Progenitor cell of endocrine pancreas (in vitro differentiated cells): ENCODE data around the gene FTCD. TPM values are rescaled to one million over a fixed set of nuclear protein-coding genes. Genes with fewer than 3 reads are reported as not detected.
"Not testable (repeated sequence)": the region's sequence is repeated elsewhere in the genome, so short reads cannot be mapped to it uniquely, and the experiment has no call there.

Source experiments
- DNase-seq: peaks from one replicate; pipeline ENCODE4 v3.0.0; 2021; ENCODE audit warnings: low spot score; ENCODE audit not compliant: unreplicated experiment
- H3K27ac Mint-ChIP-seq: 2 replicates; pipeline ENCODE4 v1.8.0; 2021; ENCODE audit warnings: mild to moderate bottlenecking, moderate library complexity, mixed read lengths
- H3K27me3 Mint-ChIP-seq: 2 replicates; pipeline ENCODE4 v1.8.0; 2021; ENCODE audit warnings: mixed read lengths
- H3K36me3 Mint-ChIP-seq: 2 replicates; pipeline ENCODE4 v1.8.0; 2022; ENCODE audit warnings: mixed read lengths; ENCODE audit not compliant: insufficient read depth
- H3K4me1 Mint-ChIP-seq: 2 replicates; pipeline ENCODE4 v1.8.0; 2021; ENCODE audit warnings: low read depth, mixed read lengths
- H3K4me3 Mint-ChIP-seq: 2 replicates; pipeline ENCODE4 v1.8.0; 2021; ENCODE audit warnings: low read depth, mild to moderate bottlenecking, moderate library complexity, mixed read lengths
- H3K9me3 Mint-ChIP-seq: 2 replicates; pipeline ENCODE4 v1.8.0; 2021; ENCODE audit warnings: low read depth, mixed read lengths
- CTCF ChIP-seq: fragments of 200-600 bp; sonication (generic); IDR thresholded peaks from one replicate; pipeline ENCODE4 v1.5.0; 2021; ENCODE audit warnings: antibody characterized with exemption, mild to moderate bottlenecking; ENCODE audit not compliant: unreplicated experiment
- total RNA-seq: library from RNA; stranded (reverse); gene quantifications from 2 replicates; pipeline ENCODE4 v1.2.1, GENCODE V29; 2021

Gene FTCD
- total RNA-seq, 1 donor from 2014 or later, result 49.3 TPM

- no peak for TF ChIP-seq CTCF
- peaks cover 13% of the 10 kb centered on the region for H3K4me1 Mint-ChIP-seq
- no peaks in the 10 kb centered on the region for H3K9me3 Mint-ChIP-seq
- H3K27ac Mint-ChIP-seq, result no peak overlapping the region
- peaks cover 5% of the 10 kb centered on the region for H3K36me3 Mint-ChIP-seq
- DNase-seq, result no peak
- peaks cover 33% of the 10 kb centered on the region for H3K27me3 Mint-ChIP-seq
- no peak overlapping the region for H3K4me3 Mint-ChIP-seq
Measured at GRCh38 chr21:46142582-46143473, 12.6 kb downstream of the FTCD start.

- DNase-seq, result no peak
- Mint-ChIP-seq H3K27me3 (peaks cover 34% of the 10 kb centered on the region), H3K27ac (no peak overlapping the region), H3K9me3 (no peaks in the 10 kb centered on the region), H3K4me1 (peaks cover 11% of the 10 kb centered on the region), H3K36me3 (peaks cover 5% of the 10 kb centered on the region), H3K4me3 (no peak overlapping the region)
- no peak for TF ChIP-seq CTCF
Measured at GRCh38 chr21:46141767-46142581, 13.4 kb downstream of the FTCD start.

GRCh38 chr21:46140352-46141003 lies 14.9 kb downstream of the FTCD start:
- not testable (repeated sequence) for H3K9me3 Mint-ChIP-seq, H3K36me3 Mint-ChIP-seq, H3K4me3 Mint-ChIP-seq, DNase-seq
- H3K27me3 Mint-ChIP-seq, result peaks cover 34% of the 10 kb centered on the region
- peaks cover 11% of the 10 kb centered on the region for H3K4me1 Mint-ChIP-seq
- H3K27ac Mint-ChIP-seq, result peak overlapping the region; percentile 86

- Mint-ChIP-seq H3K27me3 (peaks cover 34% of the 10 kb centered on the region), H3K36me3 (peaks cover 4% of the 10 kb centered on the region), H3K4me1 (peaks cover 11% of the 10 kb centered on the region), H3K9me3 (no peaks in the 10 kb centered on the region), H3K4me3 (no peak overlapping the region), H3K27ac (no peak overlapping the region)
- no peak for DNase-seq
- TF ChIP-seq CTCF, result no peak
Measured at GRCh38 chr21:46139686-46140085, 15.7 kb downstream of the FTCD start.

GRCh38 chr21:46138383-46138970 lies 16.9 kb downstream of the FTCD start:
- H3K4me1 Mint-ChIP-seq, result peaks cover 6% of the 10 kb centered on the region
- no peak overlapping the region for H3K27ac Mint-ChIP-seq
- H3K9me3 Mint-ChIP-seq, result no peaks in the 10 kb centered on the region
- H3K36me3 Mint-ChIP-seq, result peaks cover 4% of the 10 kb centered on the region
- TF ChIP-seq CTCF, result no peak
- DNase-seq, result no peak
- no peak overlapping the region for H3K4me3 Mint-ChIP-seq
- H3K27me3 Mint-ChIP-seq, result peaks cover 34% of the 10 kb centered on the region
